ENCODE data around the gene EREG.
A peak's percentile ranks its signal among the peaks of the same experiment; 100 is the strongest.

Gene EREG

GRCh38 chr4:74400395-74400794, 35.5 kb downstream of the EREG start:
- no peaks in the 10 kb centered on the region for H3K36me3 ChIP-seq (ENCODE audit: insufficient read depth, low read length)
- no peak overlapping the region for H2AFZ ChIP-seq (ENCODE audit: low read length, unreplicated experiment)
- H3K27me3 ChIP-seq (ENCODE audit: insufficient read depth, low read length) = no peaks in the 10 kb centered on the region
- H3K27ac ChIP-seq (ENCODE audit: low read depth, low read length) = no peak overlapping the region
- no peaks in the 10 kb centered on the region for H3K79me2 ChIP-seq (ENCODE audit: control insufficient read depth, insufficient read depth, low read length, unreplicated experiment)
- H3K4me1 ChIP-seq (ENCODE audit: control insufficient read depth, insufficient read depth, low read length, unreplicated experiment) = peaks cover 4% of the 10 kb centered on the region
- no peak overlapping the region for H3K4me3 ChIP-seq (ENCODE audit: low read depth, low read length)

GRCh38 chr4:74402692-74403456, 37.9 kb downstream of the EREG start:
- Histone ChIP-seq H3K27me3 (ENCODE audit: insufficient read depth, low read length) (no peaks in the 10 kb centered on the region), H2AFZ (ENCODE audit: low read length, unreplicated experiment) (no peak overlapping the region)

GRCh38 chr4:74407891-74408290, 42.9 kb downstream of the EREG start:
- Histone ChIP-seq H3K79me2 (ENCODE audit: control insufficient read depth, insufficient read depth, low read length, unreplicated experiment) (no peaks in the 10 kb centered on the region), H3K27me3 (ENCODE audit: insufficient read depth, low read length) (no peaks in the 10 kb centered on the region), H2AFZ (ENCODE audit: low read length, unreplicated experiment) (peak overlapping the region; percentile 36), H3K4me3 (ENCODE audit: low read depth, low read length) (no peak overlapping the region), H3K4me1 (ENCODE audit: control insufficient read depth, insufficient read depth, low read length, unreplicated experiment) (no peaks in the 10 kb centered on the region), H3K36me3 (ENCODE audit: insufficient read depth, low read length) (no peaks in the 10 kb centered on the region), H3K27ac (ENCODE audit: low read depth, low read length) (no peak overlapping the region)

More at GRCh38 chr4:74402692-74403456, 37.9 kb downstream of the EREG start:
- Histone ChIP-seq H3K27ac (ENCODE audit: low read depth, low read length) (no peak overlapping the region), H3K36me3 (ENCODE audit: insufficient read depth, low read length) (no peaks in the 10 kb centered on the region), H3K4me3 (ENCODE audit: low read depth, low read length) (no peak overlapping the region), H3K4me1 (ENCODE audit: control insufficient read depth, insufficient read depth, low read length, unreplicated experiment) (no peaks in the 10 kb centered on the region), H3K79me2 (ENCODE audit: control insufficient read depth, insufficient read depth, low read length, unreplicated experiment) (no peaks in the 10 kb centered on the region)

GRCh38 chr4:74408639-74409038, 43.7 kb downstream of the EREG start:
- H3K27me3 ChIP-seq (ENCODE audit: insufficient read depth, low read length) = no peaks in the 10 kb centered on the region
- no peak overlapping the region for H2AFZ ChIP-seq (ENCODE audit: low read length, unreplicated experiment)
- no peak overlapping the region for H3K4me3 ChIP-seq (ENCODE audit: low read depth, low read length)
- no peaks in the 10 kb centered on the region for H3K4me1 ChIP-seq (ENCODE audit: control insufficient read depth, insufficient read depth, low read length, unreplicated experiment)
- no peaks in the 10 kb centered on the region for H3K36me3 ChIP-seq (ENCODE audit: insufficient read depth, low read length)
- H3K27ac ChIP-seq (ENCODE audit: low read depth, low read length) = no peak overlapping the region
- no peaks in the 10 kb centered on the region for H3K79me2 ChIP-seq (ENCODE audit: control insufficient read depth, insufficient read depth, low read length, unreplicated experiment)

DNA sequence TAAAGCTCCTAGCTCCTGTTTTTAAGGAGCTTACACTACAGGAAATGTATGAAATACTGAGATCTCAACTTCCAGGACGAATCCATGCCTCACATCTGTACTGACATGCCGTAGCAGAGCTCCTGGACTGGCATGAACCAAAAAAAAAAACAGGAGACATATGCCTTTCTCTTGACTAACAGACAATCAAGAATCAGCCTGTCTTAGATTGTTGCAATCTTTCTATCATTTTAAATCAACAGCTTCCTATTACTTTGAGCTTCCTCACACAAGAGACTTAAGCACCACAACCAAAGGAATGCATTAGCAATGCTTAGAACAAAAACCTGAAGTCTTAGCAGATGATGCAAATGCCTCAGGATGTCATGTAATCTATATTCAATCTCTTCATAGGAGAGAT, 45.3 kb downstream of the EREG start:
- Histone ChIP-seq H3K36me3 (ENCODE audit: insufficient read depth, low read length) (no peaks in the 10 kb centered on the region), H3K27me3 (ENCODE audit: insufficient read depth, low read length) (no peaks in the 10 kb centered on the region), H2AFZ (ENCODE audit: low read length, unreplicated experiment) (no peak overlapping the region), H3K27ac (ENCODE audit: low read depth, low read length) (no peak overlapping the region), H3K4me3 (ENCODE audit: low read depth, low read length) (no peak overlapping the region), H3K4me1 (ENCODE audit: control insufficient read depth, insufficient read depth, low read length, unreplicated experiment) (peaks cover 2% of the 10 kb centered on the region), H3K79me2 (ENCODE audit: control insufficient read depth, insufficient read depth, low read length, unreplicated experiment) (no peaks in the 10 kb centered on the region)

DNA sequence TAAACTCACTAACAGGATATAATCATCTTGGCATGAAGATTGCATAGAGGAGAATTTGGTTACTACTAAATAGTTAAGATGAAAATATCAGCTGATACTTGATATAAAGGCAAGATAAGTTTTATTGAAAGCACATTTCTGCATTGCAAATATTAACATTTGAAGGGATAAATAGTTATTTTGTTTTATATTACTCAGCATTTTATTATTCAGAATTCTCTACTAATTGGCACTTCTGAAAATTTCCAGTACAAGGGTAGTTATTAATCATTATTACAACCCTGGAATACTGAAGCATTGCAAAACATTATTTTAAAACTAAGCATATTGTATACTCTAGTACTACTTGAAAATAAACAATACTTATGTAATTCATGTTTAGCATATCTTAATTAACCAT, 47.3 kb downstream of the EREG start:
- peaks cover 22% of the 10 kb centered on the region for H3K4me1 ChIP-seq (ENCODE audit: control insufficient read depth, insufficient read depth, low read length, unreplicated experiment)
- H3K36me3 ChIP-seq (ENCODE audit: insufficient read depth, low read length) = no peaks in the 10 kb centered on the region
- H3K79me2 ChIP-seq (ENCODE audit: control insufficient read depth, insufficient read depth, low read length, unreplicated experiment) = no peaks in the 10 kb centered on the region
- no peak overlapping the region for H2AFZ ChIP-seq (ENCODE audit: low read length, unreplicated experiment)
- no peak overlapping the region for H3K27ac ChIP-seq (ENCODE audit: low read depth, low read length)
- H3K27me3 ChIP-seq (ENCODE audit: insufficient read depth, low read length) = no peaks in the 10 kb centered on the region
- H3K4me3 ChIP-seq (ENCODE audit: low read depth, low read length) = no peak overlapping the region

GRCh38 chr4:74413265-74413664, 48.3 kb downstream of the EREG start:
- Histone ChIP-seq H3K27me3 (ENCODE audit: insufficient read depth, low read length) (no peaks in the 10 kb centered on the region), H3K4me1 (ENCODE audit: control insufficient read depth, insufficient read depth, low read length, unreplicated experiment) (peaks cover 32% of the 10 kb centered on the region), H3K4me3 (ENCODE audit: low read depth, low read length) (no peak overlapping the region), H3K27ac (ENCODE audit: low read depth, low read length) (no peak overlapping the region), H3K79me2 (ENCODE audit: control insufficient read depth, insufficient read depth, low read length, unreplicated experiment) (no peaks in the 10 kb centered on the region), H3K36me3 (ENCODE audit: insufficient read depth, low read length) (no peaks in the 10 kb centered on the region), H2AFZ (ENCODE audit: low read length, unreplicated experiment) (no peak overlapping the region)

- no peaks in the 10 kb centered on the region for H3K79me2 ChIP-seq (ENCODE audit: control insufficient read depth, insufficient read depth, low read length, unreplicated experiment)
- no peak overlapping the region for H3K27ac ChIP-seq (ENCODE audit: low read depth, low read length)
- no peak overlapping the region for H3K4me3 ChIP-seq (ENCODE audit: low read depth, low read length)
- peaks cover 42% of the 10 kb centered on the region for H3K4me1 ChIP-seq (ENCODE audit: control insufficient read depth, insufficient read depth, low read length, unreplicated experiment)
- no peaks in the 10 kb centered on the region for H3K36me3 ChIP-seq (ENCODE audit: insufficient read depth, low read length)
- no peaks in the 10 kb centered on the region for H3K27me3 ChIP-seq (ENCODE audit: insufficient read depth, low read length)
- H2AFZ ChIP-seq (ENCODE audit: low read length, unreplicated experiment) = no peak overlapping the region
Measured at GRCh38 chr4:74414149-74414809, 49.3 kb downstream of the EREG start.

- H3K4me3 ChIP-seq (ENCODE audit: low read depth, low read length) = peak overlapping the region; percentile 30; the same call in 1 of the 2 replicates
- H3K4me1 ChIP-seq (ENCODE audit: control insufficient read depth, insufficient read depth, low read length, unreplicated experiment) = peaks cover 44% of the 10 kb centered on the region
- no peak overlapping the region for H2AFZ ChIP-seq (ENCODE audit: low read length, unreplicated experiment)
- no peaks in the 10 kb centered on the region for H3K36me3 ChIP-seq (ENCODE audit: insufficient read depth, low read length)
- H3K79me2 ChIP-seq (ENCODE audit: control insufficient read depth, insufficient read depth, low read length, unreplicated experiment) = no peaks in the 10 kb centered on the region
- H3K27me3 ChIP-seq (ENCODE audit: insufficient read depth, low read length) = no peaks in the 10 kb centered on the region
- H3K27ac ChIP-seq (ENCODE audit: low read depth, low read length) = peak overlapping the region; percentile 71
Measured at GRCh38 chr4:74415602-74416300, 50.8 kb downstream of the EREG start.

DNA sequence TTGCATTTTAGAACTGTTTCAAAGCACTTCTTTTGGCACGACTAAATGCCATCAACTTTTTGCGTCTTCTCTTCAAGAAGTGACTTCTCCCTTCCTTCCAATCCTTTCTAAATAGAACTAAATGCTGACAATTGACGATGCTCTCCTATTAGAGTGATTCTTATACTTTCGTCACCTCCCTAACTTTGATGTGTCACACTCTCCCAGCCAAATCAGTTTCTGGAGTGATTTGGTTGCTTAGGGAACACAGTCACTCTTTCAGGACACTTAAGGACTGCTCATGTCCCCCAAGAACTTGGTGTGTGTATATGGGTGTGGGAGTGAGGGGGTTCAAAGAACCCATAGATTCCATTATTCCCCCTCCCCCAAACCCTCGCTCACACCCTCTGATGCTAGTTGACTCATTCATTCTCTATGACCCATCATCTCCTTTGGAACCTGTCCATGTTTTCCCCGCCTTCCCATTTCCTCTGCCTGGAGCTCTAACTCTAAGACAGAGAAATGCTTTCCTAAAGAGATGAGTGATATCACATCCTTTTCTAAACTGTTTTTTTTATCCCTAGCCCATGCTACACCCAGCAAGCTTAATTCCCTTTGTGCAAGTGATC, 53.2 kb downstream of the EREG start:
- H3K36me3 ChIP-seq (ENCODE audit: insufficient read depth, low read length) = no peaks in the 10 kb centered on the region
- peak overlapping the region; percentile 59 for H2AFZ ChIP-seq (ENCODE audit: low read length, unreplicated experiment)
- peak overlapping the region; percentile 63 for H3K27ac ChIP-seq (ENCODE audit: low read depth, low read length)
- H3K79me2 ChIP-seq (ENCODE audit: control insufficient read depth, insufficient read depth, low read length, unreplicated experiment) = no peaks in the 10 kb centered on the region
- H3K4me1 ChIP-seq (ENCODE audit: control insufficient read depth, insufficient read depth, low read length, unreplicated experiment) = peaks cover 51% of the 10 kb centered on the region
- no peaks in the 10 kb centered on the region for H3K27me3 ChIP-seq (ENCODE audit: insufficient read depth, low read length)
- H3K4me3 ChIP-seq (ENCODE audit: low read depth, low read length) = peak overlapping the region; percentile 7; the same call in 1 of the 2 replicates
